Activated CD4-positive, alpha-beta T cell treated with anti-CD3 and anti-CD28 coated beads, Interleukin-2, amount 50 U/mL, for 16 hours (primary cell): Measurements from ENCODE around the gene STAG2.

Experiments used
- DNase-seq: peaks from one replicate; pipeline ENCODE4 v3.0.0-alpha.2; 2020

The STAG2 gene

GRCh38 chrX:123976706-123977316 lies 15.3 kb downstream of the STAG2 start:
- DNase-seq, result no peak

DNA sequence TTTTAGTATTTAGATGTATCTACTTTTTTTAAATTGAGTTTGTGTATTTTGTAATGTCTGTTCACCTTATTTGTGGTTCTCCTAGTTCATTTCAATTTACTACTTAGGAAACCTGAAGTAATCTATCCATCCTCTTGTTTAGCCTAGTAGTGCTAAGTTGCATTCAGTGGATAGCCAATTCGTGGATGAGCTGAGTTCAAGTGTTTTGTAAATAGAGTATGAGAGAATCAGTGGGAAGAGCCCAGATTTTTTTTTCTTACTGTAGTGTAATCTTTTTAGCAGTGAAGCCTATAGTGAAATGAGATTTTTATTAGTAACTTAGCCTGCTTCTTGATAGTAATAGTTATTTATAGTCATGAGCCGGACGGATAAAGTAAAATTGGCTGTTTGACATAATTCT lies 21.7 kb downstream of the STAG2 start:
- no peak for DNase-seq

GRCh38 chrX:123986377-123986776 lies 24.9 kb downstream of the STAG2 start:
- DNase-seq, result no peak

GRCh38 chrX:123988423-123989111 lies 27.1 kb downstream of the STAG2 start:
- DNase-seq, result no peak

- no peak for DNase-seq
These were observed 27.7 kb downstream of the STAG2 start for GRCh38 chrX:123989235-123989634.

GRCh38 chrX:123990169-123990568 lies 28.7 kb downstream of the STAG2 start:
- no peak for DNase-seq

DNA sequence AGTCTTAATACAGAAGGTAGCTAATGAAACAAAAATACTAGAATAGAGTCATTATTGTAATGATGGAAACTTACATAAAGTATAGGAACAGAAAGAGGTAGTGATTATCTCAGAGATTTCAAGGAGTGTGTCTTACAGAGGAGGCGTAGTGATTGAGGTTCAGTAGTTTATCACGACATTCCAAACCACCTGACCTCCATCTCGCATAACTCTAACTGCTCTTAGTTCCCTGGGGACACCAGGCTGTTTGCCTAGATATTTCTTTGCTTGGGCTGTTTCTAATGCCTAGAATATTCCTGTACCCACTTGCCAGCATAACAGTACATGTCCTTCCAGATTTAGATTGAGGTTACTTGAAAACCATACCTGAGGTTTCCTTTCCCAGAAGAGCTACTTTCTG lies 29.1 kb downstream of the STAG2 start:
- DNase-seq, result no peak

GRCh38 chrX:123993326-123993725 lies 31.8 kb downstream of the STAG2 start:
- DNase-seq, result no peak

DNA sequence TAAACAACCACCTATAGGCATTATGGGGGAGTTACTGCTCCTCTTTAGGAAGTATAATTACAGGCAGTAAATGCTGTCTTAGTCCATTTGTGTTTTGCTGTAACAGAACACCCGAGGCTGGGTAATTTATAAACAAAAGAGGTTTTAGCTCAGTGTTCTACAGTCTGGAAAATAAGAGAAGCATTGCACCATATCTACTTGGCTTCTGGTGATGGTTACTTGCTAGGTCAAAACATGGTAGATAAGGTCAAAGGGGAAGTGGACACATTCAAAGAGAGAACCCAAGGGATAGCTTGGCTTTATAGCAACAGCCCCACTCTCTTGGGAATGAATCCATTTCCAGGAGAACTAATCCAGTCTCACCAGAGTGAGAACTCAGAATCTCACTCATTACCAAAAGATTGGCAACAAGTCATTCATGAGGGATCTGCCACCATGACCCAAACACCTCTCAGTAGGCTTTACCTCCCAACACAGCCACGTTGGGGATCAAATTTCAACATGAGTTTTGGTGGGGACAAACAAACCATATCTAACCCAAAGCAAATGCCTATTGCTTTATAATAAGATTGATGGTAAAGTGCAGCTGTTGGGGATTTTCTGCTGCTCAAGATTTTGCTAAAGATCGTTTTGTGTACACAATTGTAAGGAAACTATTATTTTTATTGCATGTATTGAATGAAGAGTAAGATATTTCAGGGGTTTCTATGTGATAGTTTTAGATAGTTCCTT lies 32.6 kb downstream of the STAG2 start:
- no peak for DNase-seq

- DNase-seq, result no peak
These were observed 33.2 kb downstream of the STAG2 start for GRCh38 chrX:123994730-123995129.

DNA sequence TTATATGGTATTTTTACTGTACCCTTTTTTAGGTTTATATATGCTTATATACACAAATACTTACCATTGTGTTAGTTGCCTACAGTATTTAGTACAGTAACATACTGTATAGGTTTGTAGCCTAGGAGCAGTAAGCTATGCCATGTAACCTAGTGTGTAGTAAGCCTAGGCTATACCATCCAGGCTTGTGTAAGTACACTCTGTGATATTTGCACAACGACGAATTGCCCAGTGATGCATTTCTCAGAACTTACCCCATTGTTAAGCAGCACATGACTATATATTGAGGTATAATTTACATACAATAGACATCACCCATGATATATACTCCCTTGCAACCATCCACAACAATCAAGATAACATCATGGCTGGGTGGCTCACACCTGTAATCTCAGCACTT lies 40.1 kb downstream of the STAG2 start:
- DNase-seq, result no peak

DNA sequence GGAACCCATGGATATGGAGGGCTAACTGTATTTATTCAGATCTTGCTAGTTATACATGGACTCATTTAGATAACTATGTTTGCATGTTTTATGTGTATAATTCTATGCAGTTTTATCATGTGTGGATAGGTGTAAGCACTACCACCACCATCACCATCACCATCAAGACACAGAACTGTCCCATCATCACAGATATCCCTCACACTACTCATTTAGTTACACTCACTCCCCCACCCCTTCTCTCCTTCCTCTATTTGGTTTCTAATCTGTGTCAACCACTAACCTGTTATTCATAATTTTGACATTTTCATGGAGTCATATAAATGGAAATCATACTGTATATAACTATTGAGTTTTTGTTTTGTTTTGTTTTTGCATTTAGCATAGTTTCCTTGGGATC lies 43.7 kb downstream of the STAG2 start:
- no peak for DNase-seq

- DNase-seq, result no peak
These were observed 48.7 kb downstream of the STAG2 start for GRCh38 chrX:124010157-124010556.

GRCh38 chrX:124010566-124010965 lies 49.1 kb downstream of the STAG2 start:
- no peak for DNase-seq

GRCh38 chrX:124015721-124016120 lies 54.2 kb downstream of the STAG2 start:
- DNase-seq, result no peak

GRCh38 chrX:124016825-124017224 lies 55.3 kb downstream of the STAG2 start:
- no peak for DNase-seq

DNA sequence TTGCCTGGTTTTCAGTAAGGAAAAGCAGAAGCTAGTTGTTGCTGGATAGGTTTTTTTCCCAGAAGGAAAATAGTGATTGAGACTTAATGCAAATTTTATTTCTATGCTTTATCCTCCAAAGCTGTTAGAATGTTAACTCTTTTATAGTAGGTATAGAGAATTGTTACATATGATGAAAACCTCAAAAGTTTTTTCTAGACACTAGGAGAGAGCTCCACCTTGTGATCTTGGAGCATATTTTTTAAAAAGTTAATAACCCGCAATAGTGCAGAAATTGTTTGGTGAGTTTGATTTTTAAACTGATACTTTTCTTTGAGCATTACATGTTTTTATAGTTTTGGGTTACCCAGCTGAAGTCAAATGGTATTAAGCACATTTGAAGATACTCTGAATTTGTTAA lies 56.5 kb downstream of the STAG2 start:
- no peak for DNase-seq

GRCh38 chrX:124023838-124024238 lies 62.3 kb downstream of the STAG2 start:
- no peak for DNase-seq

DNA sequence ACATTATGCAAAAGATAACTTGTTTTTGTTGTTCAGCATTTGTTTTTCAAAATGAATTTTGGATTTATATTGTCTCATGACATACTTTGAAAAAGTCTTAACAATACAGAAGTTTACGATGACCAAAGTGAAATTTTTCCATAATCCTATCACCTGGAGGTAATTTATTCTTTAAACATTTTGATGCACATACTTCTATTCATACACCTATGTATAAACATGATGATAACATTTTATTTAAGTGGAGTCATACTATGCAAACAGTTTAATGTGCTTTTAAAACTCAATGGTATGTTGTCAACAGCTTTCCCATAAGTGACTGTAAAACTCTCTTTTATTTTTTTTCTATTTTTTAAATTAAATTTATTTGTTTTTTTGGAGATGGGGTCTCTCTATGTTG lies 65.0 kb downstream of the STAG2 start:
- no peak for DNase-seq

DNA sequence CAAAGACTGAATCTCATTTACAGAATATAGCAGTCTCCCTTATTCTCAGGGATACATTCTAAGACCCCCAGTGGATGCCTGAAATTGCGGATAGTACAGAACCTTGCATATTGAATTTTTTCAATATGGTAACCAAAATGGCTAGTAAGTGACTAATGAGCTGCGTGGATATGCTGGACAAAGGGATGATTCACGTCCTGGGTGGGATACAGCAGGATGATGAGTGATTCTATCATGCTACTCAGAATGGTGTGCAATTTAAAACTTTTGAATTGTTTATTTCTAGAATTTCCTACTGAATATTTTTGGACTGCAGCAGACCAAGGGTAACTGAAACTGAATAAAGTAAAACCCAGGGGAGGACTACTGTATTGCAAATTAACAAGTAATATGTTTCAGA lies 66.7 kb downstream of the STAG2 start:
- no peak for DNase-seq

GRCh38 chrX:124030520-124030919 lies 69.0 kb downstream of the STAG2 start:
- no peak for DNase-seq

GRCh38 chrX:124033821-124034220 lies 72.3 kb downstream of the STAG2 start:
- no peak for DNase-seq

DNA sequence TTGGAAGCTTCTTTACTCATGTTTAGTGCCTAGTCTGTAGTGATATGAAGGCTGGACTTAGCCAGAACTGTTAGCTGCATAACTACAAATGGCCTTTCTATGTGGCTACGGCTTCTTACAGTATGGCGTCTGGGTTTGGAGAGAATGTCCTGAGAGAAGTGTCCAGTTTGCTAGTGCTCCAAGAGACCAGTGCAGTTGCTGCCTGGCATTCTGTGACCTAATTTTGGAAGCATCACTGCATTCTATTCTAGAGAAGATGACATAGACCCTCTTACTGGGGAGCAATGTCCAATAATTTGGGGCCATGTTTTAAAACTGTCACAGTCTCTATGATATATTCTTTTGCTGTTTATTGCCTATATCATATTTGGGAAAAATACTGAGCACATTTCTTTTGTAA lies 74.2 kb downstream of the STAG2 start:
- no peak for DNase-seq

GRCh38 chrX:124042042-124042441 lies 80.5 kb downstream of the STAG2 start:
- DNase-seq, result no peak
